ENCODE measurements around the gene JUND.

JUND gene

GRCh38 chr19:18290302-18291018 is 9.0 kb upstream of the JUND start:
- DNase-seq (ENCODE audit: low spot score) = no peak

DNA sequence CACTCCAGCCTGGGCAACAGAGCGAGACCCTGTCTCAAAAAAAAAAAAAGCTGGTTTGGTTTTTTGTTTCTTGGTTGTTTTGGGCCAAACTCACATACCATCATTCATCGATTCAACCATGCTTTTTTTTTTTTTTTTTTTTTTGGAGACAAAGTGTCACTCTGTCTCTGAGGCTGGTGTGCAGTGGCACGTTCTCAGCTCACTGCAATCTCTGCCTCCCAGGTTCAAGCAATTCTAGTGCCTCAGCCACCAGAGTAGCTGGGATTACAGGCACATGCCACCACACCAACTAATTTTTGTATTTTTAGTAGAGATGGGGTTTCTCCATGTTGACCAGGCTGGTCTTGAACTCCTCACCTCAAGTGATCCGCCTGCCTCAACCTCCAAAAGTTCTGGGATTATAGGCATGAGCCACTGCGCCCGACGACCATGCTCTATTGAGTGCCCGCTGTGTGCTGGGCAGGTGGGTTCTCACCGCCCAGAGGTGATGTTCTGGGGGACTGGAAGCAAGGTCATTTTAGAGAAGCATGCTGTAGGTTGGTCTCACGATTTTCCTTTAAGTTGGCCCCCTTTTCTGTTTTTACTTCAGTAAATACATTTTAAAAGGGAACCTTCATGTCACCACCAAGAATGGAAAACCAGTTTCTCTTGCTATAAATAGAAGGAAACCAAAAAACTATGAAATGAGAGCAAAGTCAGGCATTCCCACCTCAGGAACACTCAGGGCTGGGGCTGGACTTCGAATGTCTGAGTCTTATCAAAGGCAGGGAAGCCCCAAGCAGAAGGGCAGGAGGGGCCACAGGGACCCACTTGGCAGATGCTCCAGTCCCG is 8.3 kb upstream of the JUND start:
- no peak for DNase-seq (ENCODE audit: low spot score)

DNA sequence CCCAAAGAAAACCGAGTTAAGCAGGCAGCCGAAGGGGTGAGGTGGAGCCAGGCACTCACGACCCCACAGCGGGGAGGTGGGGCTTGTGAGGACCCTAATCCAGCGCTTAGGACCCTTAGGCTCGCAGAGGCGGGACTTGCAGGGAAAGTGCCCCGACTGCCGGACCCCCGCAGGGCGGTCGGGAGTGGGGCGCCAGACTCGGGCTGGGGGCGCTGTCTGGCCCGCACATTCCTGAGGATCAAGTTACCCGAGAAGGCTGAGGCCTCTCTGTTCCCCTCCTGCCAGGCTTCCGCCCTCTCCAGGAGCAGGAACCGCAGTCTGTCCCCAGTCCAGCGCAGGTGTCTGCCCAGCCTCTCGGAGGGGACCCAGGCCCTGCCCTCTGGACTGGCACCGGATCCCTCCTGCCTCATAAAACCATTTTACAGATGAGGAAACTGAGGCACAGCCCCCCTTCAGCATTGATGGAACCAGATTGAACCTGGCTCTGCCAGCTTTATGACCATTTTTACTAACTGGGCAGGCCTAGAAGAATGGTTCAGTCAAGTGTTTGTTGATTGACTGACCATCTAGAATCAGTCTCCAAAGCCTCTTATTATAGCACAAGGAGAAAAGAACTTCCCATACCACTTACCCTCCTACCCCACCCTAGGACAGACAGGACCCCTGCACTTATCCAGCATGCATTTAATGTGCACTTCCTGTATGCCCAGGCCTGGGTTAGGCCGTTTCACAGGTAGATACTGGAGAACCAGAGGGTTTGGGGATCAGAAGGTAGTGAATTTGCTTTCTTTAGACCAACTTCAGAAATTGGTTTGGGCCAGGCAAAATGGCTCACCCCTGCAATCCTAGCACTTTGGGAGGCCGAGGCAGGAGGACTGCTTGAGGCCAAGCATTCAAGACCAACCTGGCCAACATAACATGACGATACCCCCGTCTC is 6.7 kb upstream of the JUND start:
- peak; percentile 78 for DNase-seq (ENCODE audit: low spot score)

GRCh38 chr19:18286973-18287635 is 5.7 kb upstream of the JUND start:
- no peak for DNase-seq (ENCODE audit: low spot score)

GRCh38 chr19:18284712-18285360 is 3.4 kb upstream of the JUND start:
- DNase-seq (ENCODE audit: low spot score) = no peak

- no peak for DNase-seq (ENCODE audit: low spot score)
These were observed 1.9 kb upstream of the JUND start for GRCh38 chr19:18283338-18283737.

- DNase-seq (ENCODE audit: low spot score) = no peak
These were observed 1.3 kb upstream of the JUND start for GRCh38 chr19:18282788-18283141.

GRCh38 chr19:18282021-18282787 is 782 bp upstream of the JUND start:
- no peak for DNase-seq (ENCODE audit: low spot score)

- DNase-seq (ENCODE audit: low spot score) = peak; percentile 63
These were observed 958 bp downstream of the JUND start for GRCh38 chr19:18280247-18281081.

DNA sequence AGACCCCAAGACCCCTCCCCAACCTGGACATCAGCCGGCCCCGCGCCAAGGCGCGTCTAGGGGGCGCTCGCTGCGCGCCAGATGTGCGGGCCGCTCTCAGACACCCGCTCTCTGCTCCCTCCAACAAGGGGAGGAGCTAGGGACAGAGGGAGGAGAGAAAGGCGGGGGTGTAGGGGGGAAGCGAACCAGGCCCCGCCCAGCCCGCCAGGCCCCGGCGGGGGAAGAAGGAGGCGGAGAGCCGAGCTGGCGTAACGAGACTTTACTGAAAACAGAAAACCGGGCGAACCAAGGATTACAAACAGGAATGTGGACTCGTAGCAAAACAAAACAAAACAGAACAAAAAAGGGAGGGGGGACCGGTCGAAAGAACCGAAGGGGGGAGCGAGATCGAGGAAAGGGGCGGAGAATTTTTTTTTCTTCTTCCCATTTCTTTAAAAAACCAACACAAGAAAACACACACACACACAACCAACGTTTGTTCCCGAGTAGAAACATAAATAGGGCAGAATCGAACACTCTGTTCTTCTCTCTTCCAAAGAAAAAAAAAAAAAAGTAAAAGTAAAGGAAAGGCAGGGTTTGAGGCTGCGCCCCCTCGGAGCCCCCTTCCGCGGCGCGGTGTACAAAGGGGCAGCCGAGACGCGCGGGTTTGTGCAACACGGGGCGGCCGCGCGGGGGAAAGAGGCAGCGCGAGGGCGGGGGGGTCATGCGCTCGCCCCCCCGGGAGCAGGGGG is 1.7 kb downstream of the JUND start:
- peak; percentile 90 for DNase-seq (ENCODE audit: low spot score)

- no peak for DNase-seq (ENCODE audit: low spot score)
These were observed 2.2 kb downstream of the JUND start for GRCh38 chr19:18279266-18279515.

DNA sequence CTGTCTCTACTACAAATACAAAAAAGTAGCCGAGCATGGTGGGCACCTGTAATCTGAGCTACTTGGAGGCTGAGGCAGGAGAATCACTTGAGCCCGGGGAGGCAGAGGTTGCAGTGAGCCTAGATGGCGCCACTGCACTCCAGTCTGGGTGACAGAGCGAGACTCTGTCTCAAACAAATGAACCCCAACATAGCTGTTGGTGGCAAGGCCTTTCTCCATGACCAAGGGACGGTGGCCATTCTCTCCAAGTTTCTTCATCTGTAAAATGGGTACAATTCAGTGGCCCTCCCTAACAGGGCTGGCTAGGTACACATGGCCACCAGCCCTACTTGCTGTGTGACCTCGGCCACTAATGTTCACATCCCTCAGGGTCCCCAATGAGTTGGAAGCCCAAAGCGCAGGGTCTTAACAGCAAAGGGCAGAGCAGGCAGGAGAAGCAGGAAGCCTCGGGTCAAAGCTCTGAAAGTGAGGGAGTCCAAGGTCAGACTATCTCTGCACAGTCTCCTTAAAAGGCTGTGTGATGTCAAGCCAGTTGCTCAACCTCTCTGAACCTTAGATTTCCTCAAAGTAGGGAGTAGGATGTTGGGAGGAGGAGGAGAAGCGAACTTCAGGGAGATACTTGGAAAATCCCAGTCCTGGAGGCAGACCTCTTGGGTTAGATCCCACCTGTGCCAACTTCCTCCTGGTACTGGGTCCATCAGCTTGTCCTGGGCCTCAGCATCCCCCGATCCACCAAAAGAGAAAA is 2.7 kb downstream of the JUND start:
- no peak for DNase-seq (ENCODE audit: low spot score)

DNA sequence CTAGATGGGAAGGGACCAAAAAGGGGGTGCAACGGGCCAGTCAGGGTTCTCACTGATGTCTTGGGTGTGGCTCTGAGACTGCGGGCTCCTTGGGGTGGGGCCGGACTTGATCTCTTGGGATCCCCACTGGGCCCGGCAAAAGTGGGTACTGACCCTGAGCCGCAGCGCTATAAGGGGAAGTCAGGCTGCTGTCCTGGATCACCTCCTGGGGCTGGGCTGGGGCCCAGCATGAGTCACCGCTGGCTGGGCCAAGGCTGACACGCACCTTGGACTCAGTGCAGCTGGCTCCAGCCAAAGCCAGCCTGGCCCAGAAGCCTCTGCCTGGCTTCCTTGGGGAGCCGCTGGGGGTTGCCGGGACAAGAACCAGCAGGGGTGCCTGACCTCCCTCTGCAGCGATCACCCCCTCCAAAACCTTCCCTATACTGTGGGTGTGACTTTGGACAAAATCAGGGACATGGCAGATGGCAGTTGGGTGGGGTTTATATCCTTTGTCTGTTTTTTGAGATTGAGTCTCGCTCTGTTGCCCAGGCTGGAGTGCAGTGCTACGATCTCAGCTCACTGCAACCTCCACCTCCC is 6.6 kb downstream of the JUND start:
- peak; percentile 49 for DNase-seq (ENCODE audit: low spot score)

GRCh38 chr19:18274219-18274780 is 7.1 kb downstream of the JUND start, which contains the start of gene IQCN:
IQCN (minus strand) TSS chr19:18274452; CDS start chr19:18269478, 4,974 bp downstream.
- DNase-seq (ENCODE audit: low spot score) = no peak

DNA sequence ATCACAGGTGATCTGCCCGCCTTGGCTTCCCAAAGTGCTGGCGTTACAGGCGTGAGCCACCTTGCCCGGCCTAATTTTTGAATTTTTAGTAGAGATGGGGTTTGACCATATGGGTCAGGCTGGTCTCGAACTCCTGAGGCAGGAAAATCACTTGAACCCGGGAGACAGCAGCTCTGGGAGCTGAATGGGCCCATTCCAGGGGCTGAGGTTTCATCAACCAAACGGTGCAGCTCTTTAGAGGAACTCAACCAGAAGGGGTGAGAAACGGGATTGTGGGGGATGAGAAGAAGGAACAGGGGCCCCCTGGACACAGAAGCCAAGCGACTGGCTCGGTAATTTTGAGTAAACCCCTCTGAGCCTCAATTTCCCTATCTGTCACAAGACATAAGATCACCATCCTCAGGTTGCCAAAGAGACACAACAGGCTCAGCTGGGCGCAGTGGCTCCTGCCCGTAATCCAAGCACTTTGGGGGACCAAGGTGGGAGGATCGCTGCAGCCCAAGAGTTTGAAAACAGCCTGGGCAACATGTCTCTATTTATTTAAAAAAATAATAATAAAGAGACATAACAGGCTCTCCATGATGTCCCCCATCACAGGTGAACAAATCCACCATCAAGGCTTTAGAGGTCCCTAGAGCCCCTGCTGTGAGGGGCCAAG is 7.7 kb downstream of the JUND start:
- no peak for DNase-seq (ENCODE audit: low spot score)

DNA sequence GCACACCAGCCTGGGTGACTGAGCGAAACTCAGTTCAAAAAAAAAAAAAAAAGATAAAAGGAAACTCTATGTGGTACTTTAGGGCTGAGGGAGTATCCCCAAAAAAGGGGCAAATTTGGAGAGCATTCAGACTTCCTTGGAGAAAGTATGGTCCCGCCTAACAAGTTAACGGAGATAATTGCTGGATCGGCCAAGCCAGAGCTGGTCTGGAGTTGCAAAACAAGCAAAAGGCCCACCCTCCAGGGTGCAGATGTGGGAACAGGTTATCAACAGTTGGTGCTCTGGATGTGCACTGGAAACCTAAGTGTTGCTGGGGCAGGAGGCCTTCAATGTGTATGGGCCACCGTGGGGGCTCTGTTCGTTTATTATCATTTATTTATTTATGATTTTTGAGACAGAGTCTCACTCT is 10.0 kb downstream of the JUND start:
- no peak for DNase-seq (ENCODE audit: low spot score)

GRCh38 chr19:18270326-18270725 is 11.1 kb downstream of the JUND start:
- DNase-seq (ENCODE audit: low spot score) = no peak

Data from iPS-NIHi11 (cell line).